Stimulated activated naive CD4-positive, alpha-beta T cell (primary cell): Measurements from ENCODE around the gene KCTD11.

Experiments
- DNase-seq, 6 experiments: peaks; one replicate each; lab custom pipeline; 2025; lab: John Stamatoyannopoulos, UW

Gene KCTD11

DNA sequence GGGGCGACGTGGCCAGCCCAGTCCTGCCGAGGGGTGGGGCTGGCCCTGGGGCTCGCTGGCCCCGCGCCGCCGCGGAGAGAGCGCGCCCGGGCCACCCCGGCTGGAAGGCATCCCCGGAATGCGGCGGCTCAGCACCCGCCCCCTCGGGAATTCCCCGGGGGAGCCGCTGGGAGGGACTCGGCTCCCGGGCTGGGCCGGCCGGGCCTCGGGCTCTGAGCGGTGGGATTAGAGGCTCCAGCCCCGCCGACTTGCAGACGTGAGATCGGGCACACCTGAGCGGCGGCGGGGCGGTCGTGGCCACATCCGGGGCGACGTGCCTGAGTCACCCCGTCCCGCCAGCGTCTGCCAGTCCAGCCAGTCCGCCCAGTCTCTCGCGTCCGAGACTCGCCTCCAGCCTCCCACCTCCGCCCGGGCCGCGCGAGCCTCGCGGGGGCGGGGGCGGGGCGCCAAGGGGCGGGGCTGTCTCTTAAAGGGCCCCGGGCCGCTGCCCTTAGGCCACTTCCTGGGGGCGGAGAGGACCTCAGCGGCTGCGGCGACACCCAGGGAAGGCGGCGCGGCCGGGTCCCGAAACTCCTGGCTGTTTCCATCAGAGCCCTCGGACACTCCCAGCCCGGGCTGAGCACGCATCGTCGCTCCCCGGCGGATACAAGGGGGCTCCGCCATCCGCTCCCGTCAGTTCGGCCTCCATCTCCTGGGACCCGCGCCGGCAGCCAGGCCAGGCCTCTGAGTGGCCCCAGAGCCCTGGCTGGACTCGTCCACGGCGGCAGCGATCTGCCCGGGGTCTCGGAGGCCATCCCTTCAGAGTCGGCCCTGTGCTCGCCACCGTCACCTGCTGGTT lies at the start of gene KCTD11:
Gene KCTD11, plus strand, starts transcription at position 498 of the 838 bp plus-strand sequence.
- peak; percentile 34 to 72 (median 63) for DNase-seq

DNA sequence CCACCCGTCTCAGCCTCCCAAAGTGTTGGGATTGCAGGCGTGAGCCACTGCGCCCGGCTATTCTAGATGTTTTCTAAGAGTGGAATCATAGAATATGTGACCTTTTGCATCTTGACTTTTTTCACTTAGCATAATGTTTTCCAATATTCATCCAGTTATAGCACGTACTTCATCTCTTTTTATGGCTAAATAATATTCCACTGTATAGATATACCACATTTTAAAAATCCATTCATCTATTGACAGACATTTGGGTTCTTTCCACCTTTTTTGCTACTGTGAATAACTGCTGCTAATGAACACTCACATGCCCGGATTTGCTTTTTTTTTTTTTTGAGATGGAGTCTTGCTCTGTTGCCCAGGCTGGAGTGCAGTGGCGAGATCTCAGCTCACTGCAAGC lies 47.8 kb upstream of the KCTD11 start:
- DNase-seq, result no peak

DNA sequence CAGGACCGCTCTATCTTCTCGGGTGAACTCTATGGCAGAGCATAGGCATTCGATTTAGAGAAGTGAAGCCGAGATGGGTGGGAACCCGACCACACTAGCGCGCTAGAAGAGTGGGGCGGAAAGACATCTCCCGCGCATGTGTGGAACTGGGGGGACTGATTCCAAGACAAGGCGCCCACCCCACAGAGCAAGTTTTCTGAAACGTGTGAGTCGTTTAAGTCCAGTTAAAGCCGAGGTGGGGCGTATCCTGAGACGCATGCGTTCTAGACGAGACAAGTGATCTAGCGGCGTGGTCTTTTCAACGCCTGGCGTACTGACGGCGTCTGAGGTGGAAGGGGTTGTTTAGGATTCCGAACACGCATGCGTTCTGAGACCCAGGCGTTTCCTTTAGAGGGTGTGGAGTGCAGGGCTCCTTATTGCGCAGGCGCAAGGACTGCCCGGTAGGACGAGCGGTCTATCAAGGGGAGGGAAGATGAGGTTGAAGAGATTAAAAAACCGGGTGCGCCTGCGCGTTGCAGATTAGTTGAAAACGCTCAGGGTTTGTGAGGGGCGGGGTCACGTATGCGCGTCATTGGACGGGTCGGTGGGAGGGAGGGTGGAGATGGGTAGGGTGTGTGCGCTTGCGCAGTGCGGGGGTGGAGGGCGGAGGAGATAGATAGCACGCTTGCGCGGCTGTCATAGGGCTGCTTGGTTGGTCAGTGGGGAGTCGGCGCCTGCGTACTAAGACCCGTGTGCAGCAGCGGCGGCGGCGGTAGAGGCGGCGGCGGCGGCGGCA lies 44.9 kb upstream of the KCTD11 start, which contains the start of gene EIF5A:
Gene EIF5A, plus strand, starts transcription at position 718 of the 775 bp plus-strand sequence. CDS start 2,008 bp downstream, outside the sequence.
- DNase-seq, result peak; percentile 97 to 100 (median 100)

DNA sequence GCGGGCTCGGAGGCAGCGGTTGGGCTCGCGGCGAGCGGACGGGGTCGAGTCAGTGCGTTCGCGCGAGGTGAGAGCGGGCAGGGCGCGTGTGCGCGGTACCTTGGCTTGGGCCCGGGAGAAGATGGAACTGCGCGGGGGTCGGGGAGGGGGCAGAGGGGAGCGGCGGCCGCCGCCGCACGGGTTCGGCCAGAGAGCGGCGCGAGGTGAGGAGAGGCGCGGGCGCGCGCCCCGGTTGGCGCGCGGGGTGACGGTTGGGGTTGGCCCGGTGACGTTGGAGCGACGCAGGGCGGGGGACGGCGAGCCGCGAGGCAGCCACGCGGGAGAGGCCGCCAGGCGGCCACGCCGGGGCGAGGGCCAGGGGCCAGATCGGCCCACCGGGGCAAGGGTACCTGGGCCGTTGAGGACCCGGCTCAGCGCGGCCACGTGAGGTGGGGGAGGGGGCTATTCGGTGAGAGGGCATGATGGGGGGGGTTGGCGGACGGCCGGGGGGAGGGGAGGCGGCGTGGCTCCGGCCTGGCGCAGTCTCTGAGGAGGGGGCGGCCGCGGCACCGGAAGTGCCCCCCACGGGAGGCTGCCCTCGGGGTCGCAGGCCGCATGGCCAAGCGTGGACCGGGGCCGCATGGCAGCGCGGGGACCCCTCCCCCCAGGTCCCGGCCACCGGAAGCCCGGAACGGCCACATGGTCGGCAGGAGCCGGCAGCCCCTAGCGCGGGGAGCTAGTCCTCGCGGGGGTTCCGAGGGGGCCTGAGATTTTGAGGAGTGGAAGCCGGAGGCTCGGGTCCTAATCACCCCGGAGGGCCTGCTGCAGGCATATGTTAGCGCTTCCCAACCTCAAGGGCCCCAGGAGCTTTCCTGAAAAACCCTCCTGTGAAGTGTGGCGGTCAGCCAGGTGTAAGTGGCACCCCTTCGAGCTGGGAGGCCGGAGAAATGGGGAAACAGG lies 44.0 kb upstream of the KCTD11 start:
- peak in 5 of 6 experiments; percentile 63 to 87 (median 69) for DNase-seq

DNA sequence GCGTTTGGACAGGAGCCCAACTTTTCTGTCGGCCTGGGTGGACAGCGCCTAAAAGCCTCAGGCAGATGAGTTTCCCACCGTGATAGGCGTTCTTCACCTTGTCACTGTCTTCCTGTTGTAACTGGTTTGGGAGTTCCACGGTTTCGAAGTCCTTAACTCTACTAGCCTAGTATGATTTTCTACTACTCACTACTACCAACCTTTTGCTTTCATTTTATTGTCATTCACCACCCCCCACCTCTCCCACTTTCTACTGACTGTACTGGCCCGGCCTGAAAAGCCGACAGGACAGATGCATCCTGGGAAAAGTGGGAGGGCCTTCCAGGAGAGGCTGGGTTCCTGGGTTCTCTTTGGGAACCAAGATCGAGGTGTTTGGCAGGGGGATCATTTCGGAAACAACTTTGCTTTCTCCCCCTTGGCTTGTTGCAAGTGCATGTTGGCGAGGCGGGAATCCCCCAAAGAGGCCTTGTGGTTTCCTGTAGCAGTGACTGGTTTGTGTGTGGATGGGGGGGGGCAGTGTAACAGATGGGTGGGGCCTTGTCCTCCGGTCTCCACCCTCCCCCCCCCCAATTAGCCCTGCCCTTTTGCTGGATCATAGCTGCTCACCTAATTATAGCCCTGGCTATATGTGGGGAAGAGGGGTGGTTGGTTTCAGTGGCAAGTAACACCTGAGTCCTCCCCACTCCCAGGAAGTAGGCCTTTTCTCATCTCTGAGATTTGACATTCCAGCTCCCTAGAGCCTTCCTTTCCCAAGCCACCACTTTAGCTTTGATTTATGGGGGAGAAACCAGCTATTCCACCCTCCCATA lies 43.1 kb upstream of the KCTD11 start:
- DNase-seq, result peak; percentile 73 to 90 (median 89)

DNA sequence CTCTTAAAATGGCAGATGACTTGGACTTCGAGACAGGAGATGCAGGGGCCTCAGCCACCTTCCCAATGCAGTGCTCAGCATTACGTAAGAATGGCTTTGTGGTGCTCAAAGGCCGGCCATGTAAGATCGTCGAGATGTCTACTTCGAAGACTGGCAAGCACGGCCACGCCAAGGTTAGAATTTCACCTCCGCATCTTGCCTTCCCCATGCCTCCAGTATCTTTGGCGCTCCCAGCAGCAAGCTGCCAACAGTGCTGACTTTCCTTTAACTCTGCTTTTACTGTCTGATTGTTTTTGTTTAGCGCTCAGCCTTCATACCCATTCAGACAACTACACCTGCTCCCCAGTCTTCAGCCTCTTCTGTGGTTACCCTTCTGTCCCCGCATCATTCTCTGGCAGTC lies 42.3 kb upstream of the KCTD11 start:
- DNase-seq, result no peak

DNA sequence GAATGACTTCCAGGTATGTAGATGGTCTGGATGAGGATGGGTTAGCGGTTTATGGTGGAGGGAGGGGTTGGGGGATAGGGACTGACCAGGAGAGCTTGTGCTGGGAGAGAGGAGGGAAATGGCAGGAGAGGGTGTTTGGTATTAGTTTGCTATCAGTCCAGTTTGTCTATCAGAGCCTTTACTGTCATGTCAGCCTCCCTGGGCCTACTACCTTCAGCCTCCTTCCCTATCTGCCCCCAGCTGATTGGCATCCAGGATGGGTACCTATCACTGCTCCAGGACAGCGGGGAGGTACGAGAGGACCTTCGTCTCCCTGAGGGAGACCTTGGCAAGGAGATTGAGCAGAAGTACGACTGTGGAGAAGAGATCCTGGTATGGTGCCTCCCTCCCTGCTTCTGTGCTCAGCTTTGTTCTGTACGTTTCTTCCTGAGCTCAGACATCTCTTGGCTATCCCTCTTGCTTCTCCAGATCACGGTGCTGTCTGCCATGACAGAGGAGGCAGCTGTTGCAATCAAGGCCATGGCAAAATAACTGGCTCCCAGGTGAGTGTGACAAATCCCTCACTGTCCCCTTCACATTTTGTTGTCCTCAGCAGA lies 40.8 kb upstream of the KCTD11 start:
- no peak for DNase-seq

DNA sequence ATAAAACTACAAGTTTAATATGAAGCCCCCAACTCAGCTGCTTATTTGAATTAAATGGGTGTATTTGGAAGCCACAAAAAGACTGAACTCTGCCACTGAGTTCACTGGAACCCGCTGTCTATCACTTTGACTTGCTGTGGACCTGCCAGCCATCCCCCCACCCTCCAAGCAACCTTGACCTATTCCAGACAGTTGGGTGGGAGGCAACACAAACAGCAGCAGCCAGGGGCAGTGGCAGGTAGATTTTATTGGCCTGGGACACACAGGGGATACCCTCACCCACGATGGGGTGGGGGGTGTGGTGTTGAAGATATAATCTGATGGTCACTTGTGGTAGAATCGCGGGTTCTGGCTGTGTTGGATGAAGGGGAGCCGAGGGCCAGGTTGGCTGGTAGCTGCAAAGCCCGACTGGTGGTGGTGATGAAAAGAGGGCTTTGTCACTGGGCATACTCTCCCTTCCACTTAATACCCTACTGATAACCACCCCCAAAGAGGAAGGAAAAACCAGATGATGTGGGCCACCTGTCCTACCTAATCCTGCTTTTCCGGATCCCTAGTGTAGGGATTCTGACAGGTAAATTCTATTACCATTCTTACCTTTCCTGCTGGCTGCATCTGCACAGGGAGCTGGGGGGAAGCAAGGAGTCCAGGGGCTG lies 39.4 kb upstream of the KCTD11 start:
- peak in 1 of 6 experiments; percentile 44 for DNase-seq

DNA sequence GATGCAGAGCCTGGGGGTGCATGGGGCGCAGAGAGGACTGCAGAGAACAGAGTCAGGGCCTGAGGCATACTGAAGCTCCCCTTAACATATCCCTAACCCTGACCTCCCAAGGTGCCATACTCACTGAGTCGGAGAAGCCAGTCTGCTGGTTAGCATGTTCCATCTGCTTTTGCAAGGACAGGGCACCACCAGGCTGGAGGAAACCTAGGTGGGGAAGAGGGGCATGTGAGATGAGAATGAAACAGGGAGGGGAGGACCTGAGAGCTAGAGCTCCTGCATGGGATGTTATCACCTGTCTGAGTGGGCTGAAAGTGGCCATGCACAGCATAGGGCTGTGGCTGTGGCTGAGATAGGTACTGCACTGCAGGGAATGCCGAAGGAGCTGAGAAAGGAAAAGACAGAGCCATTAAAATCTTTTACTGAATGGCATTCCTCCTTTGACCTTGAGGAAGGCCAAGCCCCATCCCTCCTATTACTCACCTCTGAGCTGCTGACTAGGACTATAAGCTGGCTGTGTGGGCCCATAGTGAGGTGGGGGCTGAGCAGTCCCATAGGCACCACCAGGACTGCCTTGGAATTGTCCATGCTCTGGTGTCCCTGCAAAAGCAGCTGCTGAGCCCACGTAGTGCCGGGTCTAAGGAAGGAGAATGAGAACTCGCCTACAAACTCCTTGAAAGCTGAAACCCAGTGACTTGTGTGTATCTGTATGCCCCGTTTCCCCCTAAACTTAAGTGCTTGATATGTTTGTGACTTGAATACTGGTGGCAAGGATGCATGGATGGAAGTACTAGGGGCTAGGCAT lies 38.7 kb upstream of the KCTD11 start:
- DNase-seq, result peak in 2 of 6 experiments; percentile 31 to 32

DNA sequence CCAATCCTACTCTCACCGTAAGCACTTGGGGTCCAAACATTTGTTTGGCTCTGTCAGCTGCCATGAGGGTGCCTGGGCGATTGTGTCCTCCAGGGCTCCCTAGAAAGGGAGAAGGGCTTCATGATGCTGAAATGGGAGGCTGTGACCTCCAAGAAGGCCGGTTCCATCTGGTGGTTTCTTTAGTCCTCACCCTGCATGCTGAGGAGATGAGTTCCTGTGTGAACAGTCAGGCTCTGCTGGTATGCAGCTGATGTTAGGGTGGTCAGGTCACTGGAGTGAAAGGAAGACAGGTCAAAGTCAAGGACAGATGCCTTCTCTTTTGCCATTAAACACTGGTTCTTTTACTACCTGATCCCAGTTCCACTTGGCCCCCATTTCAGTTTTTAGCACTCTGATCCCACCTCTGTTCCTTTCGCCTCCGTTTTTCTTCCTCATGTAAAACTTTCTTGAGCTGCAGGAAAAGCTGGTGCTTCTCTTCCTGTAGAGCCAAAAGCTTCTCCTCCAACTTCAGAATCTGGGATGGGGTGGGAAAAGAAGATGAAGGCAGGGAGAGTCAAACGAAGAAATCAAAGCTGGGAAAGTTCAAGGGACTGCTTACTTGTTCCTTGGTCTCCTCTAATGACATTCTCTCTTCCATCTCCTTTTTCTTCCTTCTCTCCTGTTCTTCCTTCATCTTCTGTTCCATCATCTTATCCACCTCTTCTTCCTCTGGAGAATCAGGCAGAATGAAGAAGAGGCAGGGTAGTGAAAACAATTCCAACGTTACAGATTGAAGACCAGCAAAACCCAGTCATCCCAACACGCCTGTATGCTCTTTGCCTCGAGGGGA lies 37.9 kb upstream of the KCTD11 start:
- no peak for DNase-seq

DNA sequence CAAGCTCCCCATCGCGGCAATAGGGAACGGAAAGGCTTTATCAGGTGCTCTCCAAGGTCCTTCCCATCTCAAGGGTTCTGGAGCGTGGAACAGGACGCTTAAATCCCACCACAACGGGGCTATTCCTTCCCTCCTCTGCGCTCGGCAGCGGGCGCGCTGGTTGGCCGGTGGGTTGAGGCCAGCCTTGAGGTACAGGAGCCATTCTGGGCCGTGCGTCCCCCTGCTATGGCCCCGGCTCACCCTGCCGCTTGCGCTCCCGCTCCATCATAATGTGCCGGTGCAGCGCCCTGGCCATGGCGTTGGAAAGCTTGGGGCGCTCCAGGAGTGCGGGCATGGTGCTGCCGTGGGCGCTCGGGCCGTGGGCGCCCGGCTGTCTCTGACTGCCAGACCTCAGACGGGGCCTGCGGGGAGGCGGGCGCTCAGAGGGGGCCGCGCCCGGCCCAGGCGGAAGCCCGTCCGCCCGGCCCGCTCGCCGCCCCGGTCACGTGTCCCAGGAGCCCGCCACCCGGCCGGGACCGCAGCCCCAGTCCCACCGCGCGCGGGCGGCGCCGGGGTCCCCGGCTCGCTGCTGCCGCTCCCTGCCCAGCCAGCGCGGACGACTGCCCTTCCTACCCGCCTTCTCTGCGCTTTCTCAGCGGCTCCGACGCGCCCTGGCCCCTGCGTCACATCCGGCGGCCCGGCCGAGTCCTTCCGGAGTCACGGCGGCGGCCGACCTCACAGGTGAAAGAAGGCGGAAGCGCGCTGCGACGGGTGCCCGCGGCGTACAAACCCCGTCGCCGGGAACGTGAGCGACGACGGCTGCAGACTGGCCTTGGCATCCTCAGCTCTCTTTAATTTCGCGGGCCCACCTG lies 37.0 kb upstream of the KCTD11 start, which contains the start of gene GPS2:
Gene GPS2, minus strand, starts transcription at position 642 of the 851 bp plus-strand sequence. Its CDS starts 308 bp downstream, at position 334.
- DNase-seq, result peak; percentile 85 to 93 (median 90)

DNA sequence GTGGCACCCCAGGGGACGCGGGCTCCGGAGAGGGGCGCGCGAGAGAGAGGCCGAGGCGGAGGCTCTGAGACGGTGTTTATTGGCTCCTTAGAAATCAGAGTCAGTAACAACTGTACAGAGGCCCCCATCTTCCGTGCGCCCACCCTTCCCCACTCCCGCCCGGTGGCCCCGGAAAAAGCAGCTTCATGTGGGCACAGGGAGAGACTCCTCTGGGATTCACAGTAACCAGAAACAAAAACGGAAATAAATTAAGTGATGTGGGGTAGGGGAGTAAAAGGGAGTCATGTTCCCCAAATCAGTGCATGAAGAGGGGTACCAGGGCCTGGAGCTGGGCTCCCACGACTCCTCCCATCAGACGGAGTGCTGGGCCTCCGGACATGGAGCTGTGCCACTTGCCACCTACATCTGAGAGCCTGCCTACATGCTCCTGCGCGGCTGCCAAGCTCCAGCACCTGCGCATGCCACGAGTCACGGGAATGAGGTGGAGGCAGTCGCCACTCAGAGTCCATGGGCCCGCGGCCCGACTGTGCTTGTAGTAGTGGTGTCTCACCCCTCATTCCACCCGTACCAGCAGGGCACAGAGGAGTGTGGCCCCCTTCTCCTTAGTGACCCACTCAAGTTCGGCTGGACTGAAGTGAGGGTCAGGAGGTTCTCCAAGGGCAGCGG lies 36.3 kb upstream of the KCTD11 start:
- DNase-seq, result no peak

DNA sequence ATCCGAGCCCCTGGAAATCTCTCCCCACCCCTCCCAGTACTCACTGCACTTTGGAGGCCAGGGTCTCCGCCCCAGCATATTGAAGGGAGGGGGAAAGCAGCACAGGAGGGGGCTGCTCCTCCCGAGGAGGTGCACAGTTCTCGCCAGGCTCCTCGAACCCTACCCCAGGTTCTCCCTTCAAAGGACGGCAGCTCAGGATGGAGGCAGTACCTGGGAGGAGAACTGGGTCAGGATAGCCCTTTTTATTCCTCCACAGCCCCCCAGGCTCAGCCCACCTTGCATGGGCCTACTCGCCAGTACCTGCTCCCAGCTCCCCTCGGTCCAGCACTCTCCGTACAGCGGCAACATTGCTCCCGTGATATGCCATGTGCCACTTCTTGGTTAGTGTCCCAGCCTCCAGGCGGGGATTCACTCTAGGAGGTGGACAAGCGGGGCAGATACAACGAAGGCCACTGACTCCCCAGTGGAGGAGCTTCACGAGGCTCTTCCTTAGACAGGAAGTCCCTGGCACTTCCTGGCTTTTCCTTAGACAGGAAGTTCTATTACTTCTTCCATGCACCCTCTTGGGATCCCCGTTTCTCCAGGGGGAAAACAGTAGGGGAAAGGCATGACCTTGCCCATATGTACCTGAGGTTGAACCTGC lies 34.7 kb upstream of the KCTD11 start:
- DNase-seq, result no peak

DNA sequence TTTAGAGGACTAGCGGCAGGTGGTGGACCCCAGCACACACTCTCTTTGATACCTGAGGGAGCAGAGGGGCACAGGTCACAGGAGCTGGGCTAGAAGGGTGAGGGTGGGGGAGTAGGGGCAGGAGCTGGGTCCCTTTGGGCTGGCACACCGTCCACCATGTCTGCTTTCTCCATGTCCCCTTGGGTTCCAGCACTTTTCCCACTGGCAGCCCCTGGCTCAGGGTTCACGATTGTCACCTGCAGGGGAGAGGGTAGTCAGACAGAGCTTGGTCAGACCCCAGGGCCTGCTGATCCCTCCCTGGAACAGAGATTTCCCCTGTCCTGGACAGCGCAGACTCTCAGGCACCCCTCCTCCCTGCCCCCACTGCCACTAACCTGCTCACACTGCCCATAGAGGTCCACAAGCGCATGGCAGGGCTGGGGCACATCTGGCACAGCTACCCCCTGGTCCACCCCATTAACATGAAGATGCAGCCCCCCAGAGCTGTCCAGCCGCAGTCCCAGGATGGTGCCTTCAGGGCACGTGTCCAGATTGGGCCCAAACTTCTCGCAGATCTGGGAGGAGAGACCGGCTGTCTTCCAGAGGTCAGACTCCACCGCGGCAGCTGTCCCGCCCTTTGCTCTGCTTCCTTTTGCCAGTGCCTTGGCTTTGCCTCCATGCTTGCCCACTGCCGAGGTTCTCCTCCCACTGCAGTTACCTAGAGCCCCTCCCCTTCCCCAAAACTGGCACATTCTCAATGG lies 33.7 kb upstream of the KCTD11 start:
- no peak for DNase-seq

DNA sequence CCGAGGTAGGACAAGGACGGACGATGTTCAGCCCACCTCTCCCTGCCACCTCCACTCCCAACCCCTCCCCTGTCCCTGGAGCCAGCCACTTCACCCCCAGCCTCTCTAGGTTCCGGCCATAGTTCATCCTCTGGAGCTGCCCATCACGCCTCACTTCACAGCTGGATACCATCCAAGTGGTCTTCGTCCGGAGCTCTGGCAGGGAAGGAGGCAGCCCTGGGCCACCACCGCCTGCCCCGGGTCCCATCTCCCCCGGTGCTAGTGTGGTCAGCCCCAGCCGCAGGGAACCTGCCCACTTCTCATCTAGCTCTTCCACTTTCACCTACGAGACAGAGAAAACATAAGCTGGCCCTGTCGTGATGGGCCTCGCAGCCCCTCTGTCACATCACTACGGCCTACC lies 30.5 kb upstream of the KCTD11 start:
- no peak for DNase-seq
